HG03108 (cell line): ENCODE measurements around the gene FERMT1.

Experiments
- ATAC-seq: cut with Tn5 transposase; IDR thresholded peaks from one replicate; pipeline ENCODE4 v1.9.1; 2021; ENCODE audit warnings: moderate library complexity; ENCODE audit not compliant: unreplicated experiment

Gene FERMT1, protein sequence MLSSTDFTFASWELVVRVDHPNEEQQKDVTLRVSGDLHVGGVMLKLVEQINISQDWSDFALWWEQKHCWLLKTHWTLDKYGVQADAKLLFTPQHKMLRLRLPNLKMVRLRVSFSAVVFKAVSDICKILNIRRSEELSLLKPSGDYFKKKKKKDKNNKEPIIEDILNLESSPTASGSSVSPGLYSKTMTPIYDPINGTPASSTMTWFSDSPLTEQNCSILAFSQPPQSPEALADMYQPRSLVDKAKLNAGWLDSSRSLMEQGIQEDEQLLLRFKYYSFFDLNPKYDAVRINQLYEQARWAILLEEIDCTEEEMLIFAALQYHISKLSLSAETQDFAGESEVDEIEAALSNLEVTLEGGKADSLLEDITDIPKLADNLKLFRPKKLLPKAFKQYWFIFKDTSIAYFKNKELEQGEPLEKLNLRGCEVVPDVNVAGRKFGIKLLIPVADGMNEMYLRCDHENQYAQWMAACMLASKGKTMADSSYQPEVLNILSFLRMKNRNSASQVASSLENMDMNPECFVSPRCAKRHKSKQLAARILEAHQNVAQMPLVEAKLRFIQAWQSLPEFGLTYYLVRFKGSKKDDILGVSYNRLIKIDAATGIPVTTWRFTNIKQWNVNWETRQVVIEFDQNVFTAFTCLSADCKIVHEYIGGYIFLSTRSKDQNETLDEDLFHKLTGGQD

DNA sequence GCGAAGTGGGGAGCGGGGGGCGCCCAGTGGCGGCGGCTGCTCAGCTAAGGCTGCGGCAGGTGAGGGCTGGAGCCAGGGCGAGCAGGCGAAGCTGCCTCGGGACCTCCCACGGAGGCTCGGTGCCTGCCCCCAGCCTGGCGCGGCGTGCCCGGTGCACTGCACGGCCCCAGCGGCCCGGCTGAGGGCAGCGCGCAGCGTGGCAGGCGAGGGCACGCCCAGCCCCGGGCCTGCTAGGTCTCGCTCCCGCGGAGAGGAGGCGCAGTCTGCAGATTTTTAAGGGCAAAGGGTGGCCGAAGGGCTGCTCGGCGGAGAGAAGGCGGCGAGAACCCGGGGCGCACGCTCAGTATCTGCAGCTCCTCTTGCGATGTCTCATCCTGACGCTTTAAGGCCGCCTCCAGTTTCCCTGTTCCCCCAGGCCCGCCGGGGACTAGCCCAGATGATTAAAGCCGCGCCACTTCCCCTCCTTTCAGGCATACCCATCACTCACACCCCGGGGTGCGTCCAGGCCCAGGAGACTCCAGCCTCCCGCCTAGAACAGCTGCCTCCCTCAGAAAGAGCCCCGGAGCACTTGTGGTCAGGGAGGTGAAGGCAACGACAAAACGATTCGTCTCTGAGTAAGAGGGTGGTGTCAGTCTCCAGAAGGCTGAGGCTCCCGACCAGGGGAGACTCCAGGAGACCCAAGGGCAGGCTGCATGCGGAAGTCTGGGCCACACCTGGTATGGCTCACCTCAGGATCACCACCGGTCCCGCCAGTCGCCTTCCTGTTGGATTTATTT is at the start of gene FERMT1:
TSS of gene FERMT1 (minus strand) at position 158 of the 776 bp plus-strand sequence. CDS start 3,476 bp downstream, outside the sequence.
- ATAC-seq = no peak

DNA sequence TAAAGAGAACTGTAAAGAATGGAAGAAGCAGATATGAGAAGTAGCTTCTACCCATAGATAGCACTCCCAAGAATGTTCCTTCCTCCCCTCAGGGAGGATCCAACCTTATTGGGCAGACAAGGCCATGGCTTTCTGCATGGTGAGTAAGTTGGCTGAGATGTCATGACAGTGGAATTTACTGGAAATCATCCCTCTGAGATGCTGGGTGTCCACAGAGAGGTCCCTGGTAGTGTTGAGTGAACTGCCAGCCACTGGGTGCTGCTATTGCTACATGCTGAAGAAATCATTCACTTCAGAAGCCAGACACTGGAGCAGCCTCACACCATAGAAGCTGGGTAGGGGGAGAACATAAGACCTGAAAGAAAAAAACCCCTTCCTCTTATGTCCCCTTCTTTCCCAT is 46.4 kb upstream of the FERMT1 start:
- no peak for ATAC-seq

DNA sequence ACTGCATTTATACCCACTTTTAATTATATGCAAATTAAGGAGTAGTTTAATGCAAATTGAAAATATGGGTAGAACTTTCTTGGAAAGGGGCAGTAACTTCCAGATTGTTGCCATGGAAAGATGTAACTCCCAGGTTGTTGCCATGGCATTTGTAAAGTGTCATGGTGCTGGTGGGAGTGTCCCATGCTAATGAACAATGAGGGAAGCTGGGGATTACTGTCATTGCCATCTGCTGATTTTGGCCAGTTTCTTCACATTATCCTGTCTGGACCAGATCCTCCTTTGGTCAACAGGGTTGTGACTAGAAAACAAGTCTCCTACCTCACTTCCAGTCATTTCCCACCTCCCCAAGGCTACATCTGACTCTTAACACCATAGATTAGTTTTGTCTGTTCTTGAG is 45.4 kb upstream of the FERMT1 start:
- no peak for ATAC-seq

DNA sequence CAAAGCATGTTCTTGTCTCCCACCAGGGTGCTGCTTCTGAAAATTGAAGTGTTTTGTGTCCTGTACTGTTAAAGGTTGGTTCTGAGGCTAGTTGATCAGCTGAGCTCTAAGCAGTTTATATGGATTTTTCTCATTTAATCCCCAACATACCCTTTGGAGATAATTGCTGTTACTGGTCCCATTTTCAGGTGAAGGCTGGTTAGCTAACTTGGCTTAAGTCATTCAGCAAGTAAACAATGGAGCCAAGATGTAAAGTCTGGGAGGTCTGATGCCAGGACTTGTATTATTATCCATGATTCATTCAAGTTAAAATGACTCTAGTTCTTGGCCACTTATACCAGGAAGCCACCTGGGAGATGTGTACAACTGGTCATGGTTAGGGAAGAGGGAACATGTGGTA is 42.5 kb upstream of the FERMT1 start:
- ATAC-seq = no peak

DNA sequence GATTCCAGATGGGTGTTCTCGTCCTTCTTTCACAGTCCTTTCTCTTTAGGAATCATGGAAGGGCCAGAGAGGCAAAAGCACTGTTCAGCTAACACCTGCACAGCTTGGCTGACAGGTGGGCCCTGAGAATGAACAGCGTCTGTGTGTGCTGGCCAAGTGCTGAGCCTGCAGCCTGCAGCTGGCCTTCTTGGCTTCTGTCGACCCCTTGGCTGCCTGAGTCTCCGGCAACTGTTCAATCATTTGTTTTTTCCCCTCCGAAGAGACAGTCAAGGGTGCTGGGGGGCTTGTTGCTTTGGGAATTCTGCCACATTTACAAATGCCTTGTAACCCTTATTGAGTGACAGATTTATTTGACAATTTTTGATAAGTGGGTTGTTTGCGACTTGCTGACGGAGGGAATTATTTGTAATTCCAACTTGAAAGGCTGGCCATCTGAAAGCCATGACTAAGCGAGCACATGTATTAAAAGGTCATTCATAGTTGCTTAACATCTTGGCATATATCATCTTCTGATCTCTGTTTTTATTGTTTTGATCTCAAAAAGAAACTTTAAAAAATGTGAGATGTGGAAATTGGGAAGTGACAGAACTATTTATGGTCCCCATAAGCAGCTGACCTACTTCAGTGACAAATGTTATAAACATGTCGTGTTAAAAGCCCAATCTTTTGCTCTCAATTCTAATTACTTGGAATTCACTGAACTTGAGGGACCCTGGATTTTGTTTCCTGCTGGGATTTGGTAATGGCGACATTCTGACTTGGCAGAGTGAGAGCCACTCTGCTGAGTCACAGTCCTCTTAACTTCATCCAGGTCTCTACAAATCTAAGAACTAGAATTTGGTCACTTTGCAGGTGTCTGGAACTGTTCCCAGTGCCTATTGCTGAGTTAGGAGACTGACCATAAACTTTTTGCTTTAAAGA is 41.9 kb upstream of the FERMT1 start:
- no peak for ATAC-seq

DNA sequence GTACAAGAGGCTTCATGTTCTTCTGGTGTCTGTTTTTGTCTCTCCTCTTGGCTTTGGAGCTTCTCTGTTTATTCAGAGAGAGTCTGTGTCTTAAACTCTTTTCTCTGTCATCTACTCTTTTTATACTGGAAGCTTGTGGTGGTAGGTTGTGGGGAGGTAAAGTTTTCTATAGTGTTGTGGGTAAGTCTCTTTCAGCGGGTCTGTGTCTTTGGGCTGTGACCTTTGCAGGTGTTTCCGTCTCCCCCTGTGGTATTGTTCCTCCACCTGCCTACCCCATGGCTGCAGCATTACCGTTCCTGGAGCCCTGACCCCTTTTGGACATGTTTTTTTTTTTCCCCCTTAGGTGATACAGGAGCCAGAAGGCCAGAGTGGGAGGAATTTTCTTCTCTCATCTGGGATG is 37.9 kb upstream of the FERMT1 start:
- ATAC-seq = no peak

DNA sequence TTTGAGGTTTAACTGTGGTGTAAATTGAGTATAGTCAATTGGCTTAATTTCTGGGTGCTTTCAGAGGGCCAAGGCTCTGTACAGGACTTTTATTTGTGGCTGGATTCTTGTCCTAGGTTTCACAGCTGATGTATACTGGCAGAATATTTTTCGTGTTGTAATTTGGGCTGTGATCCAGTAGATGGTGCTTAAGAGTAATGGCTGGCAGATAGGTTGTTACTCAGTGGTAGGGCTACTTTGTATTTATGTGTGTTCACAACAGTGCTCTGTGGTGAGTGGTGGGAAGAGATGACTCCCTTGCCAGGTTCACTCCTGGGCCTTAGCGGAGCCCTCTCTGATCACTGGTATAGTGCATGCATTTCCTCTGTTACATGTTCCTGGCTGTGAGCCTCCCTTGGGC is 34.5 kb upstream of the FERMT1 start:
- ATAC-seq = no peak

DNA sequence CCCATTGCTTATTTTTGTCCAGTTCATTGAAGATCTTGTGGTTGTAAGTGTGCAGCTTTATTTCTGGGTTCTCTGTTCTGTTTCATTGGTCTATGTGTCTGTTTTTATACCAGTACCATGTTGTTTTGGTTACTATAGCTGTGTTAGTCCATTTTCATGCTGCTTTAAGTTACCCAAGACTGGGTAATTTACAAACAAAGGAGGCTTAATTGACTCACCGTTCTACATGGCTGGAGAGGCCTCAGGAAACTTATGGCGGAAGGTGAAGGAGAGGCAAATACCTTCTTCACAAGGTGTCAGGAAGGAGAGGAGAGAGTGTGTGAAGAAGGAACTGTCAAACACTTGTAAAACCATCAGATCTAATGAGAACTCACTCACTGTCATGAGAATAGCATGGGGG is 29.9 kb upstream of the FERMT1 start:
- ATAC-seq = no peak

DNA sequence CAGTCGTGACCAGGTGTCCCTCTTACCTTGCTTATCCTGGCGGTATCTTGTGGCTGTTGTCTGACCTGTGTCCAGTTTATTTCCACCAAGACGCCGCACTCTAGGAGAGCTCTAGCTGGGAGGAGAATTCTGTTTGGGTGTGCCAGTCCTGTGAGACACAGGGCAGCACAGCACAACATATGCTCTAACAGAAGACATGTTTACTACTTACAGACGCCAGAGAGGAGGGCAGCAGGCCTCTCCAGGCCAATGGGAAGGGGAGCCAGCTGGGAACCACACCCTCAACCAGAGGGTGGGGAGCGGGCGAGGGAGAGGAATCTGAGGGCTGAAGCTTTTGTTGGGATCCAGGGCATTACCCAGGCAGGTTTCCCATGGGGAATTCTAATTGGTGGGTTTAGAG is 25.2 kb upstream of the FERMT1 start:
- no peak for ATAC-seq

DNA sequence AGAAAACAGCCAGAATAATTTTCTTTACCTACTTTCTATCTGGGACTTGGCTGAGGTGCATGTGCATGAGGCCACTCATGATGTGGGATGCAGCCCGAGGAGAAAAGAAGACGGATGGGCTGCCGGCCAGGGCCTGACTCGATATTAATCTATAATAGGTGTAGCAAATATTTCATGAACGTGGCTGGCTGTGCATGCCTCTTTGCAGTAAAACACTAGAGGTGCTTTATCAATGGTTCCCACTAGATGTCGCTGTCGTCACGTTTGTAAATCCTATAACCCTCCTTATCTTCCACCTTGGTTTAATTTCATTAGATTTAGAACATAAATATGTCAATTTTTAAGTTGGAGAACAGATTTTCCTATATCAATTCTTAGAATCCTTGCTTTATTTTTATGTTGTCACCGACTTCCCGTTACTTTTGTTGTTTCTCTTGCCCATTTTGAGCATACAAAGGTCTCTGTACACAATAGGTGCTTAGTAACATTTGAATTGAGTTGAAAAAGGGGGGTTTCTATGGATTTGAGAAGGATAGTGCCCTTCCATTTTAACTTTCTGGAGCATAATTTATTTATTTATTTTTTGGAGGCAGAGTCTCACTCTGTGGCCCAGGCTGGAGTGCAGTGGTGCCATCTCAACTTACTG is 19.6 kb upstream of the FERMT1 start:
- ATAC-seq = no peak

DNA sequence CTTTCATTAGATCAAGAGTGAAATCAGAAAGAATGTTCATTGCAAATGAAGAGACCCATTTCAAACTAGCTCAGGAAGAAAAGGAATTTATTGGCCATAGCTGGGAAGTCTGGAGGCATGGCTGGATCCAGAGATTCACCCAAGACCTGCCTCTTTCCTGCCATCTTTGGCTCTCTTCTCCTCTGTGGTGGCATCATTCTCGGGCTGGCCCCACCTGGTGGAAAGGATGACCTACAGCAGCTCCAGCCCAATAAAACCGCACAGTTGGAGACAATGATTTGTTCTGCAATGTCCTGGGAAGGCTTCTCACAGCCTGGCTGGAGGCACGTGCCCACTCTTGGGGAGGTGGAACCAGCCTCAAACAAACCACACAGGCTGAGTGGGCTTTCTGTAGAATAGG is 18.1 kb upstream of the FERMT1 start:
- ATAC-seq = no peak

DNA sequence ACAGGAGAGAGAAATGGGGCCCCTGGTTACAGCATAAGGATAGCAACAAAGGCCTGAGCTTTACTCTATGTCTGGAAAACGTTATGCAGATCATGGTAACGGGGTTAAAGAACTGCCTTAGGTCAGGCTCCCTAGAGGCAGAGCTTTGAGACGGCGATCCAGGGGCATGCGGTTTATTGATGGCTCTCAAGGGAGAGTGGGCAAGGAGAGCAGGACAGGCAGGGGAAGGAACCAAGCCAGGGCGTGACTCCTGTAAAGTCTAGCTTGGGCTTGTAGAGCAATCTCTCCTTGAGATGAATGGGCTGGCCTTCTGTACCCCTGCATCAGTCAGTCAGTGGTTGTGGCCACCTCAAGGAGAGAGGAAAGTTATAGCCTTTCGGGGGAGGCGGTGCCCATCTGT is 12.5 kb upstream of the FERMT1 start:
- ATAC-seq = no peak

DNA sequence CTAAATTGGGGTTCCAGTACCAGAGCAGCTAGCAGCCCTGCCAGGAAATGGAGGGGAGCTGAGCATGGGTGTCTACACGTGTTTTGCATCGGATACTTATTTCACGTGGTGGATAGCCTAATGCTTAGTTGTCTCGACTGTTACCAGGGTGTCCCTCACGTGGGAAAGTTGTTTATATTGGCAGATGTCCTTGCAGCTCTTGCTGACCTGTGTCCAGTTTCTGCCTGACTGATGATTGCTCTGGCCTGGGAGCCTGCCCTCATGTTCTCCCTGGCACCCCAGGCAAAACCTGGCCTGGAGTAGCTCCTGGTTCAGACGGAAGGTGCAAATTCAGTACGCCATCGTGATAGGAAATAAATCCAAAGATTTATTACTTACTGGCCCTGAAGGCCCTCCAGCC is 11.8 kb upstream of the FERMT1 start:
- no peak for ATAC-seq

DNA sequence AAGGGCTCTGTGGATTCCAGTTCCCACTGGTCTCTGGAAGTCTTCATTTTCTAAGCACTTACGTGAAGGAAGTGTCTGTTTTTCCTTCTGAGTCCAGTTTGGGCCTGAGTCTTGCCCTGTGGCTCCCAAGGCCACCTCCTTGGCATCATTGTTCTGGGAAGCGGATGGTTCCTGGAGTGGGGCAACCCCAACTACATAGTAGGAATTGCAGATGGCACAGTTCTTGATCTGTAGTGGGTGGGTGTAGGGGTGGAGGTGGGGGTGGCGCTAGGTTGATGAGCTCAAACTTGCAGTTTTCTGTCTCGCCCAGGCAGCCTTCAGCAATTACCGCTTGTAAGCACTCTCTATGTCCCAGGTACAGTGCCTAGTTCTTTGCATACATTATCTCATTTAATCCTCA is 7.2 kb upstream of the FERMT1 start:
- no peak for ATAC-seq

DNA sequence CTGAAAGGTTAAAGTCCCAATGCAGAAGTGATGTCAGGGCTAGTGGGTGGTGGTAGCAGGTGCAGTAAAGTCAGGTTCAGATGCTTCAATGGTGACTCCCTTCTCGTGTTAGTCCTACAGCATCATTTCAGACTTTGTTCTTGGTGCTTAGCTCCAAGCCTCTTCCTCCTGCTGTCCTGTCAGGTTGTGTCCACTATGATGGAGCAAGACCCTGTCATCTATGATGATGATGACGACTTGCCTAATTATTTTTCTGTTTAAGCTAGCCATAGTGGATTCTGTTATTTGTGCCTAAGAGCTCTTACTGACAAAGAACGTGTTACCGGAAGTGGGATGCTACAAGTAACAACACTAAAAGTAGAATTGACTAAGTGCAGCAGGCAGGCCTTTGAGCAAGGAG is 5.0 kb upstream of the FERMT1 start:
- ATAC-seq = no peak

DNA sequence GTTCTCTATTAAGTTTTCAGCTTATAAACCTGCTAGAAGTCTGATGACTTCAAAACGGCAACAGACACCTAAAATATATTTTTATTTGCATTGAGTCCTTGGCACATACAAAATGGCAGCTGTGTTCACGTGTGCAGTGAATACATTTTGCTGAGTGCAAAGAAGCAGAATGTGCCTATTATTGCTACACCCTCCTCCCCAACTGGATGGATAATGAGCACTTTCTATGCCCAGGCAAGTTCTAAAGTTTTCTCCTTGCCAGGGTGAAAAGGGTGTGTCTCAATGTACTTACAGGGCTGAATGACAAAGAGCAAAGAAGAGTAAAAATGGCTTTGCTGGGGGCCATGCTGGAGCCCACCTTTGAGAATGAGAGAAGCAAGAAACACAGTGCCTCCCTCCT is 4.0 kb upstream of the FERMT1 start:
- ATAC-seq = no peak

DNA sequence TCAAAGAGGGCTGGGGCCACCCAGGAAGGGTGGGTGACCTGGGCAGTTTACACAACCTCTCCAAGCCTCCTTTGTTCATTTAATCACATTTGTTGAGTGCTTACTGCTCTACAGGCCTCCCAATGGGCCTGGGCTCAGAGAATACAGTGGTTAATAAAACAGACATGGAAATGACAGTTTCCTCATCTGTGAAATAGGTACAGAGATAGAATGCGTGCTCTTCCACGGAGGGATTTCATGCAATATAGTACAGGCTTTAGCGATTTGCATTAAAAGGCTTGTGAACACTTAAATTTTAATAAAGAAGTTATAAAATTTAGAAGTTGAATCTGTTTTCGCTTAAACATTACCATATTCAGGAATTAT is 802 bp upstream of the FERMT1 start:
- no peak for ATAC-seq

DNA sequence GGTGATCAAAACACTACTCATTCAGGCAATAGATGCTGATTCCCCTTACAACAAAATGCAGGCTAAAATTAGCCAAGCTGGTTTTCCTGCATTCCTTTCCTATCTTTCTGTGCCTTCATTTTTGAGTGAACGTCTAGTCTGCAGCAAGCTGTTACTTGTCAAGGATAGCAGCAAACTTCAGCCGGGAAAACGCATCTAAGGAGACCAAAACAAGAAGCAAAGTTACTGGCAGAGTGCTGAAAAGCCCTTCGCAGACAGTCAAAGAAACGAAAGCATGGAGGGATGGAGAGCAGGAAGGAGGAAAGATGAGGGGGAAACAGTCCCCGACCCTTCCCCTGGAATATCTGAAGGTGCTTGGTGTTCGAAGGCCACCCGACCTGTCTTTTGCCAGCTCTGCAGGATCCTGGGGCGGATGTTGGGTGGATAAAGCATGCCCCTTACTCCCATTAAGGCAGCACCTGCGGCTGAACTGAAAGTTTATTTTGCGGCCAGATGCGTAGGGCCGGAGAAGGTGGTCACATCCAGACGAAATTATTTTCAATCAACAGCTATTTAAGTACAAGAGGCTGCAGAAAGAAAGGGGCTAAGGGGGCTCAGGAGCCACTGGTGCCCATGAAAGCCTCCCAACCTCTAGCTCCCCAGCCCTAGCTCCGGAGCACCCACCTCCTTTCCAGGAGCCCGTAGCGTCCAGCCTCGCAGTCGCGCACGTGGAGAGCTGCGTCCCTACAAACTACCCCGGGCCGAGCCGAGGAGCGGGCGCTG is 538 bp downstream of the FERMT1 start:
- ATAC-seq = no peak

DNA sequence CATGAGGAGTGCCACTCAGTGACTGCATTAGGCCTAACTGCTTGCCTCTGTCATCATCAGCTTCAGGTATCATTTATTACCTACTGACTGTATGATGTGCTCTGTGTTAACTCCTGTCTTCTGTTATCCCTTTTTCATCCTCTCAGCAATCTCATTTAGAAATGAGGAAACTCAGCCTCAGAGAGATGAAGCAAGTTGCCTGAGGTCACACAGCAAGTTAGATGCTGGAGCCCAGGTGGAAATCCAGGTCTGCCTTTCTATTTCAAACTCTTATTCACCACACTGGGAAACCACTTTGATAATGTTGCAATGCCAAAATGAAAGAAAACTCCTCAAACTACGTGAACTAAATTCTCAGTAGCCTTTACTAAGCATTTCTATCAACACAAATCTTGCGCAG is 1.3 kb downstream of the FERMT1 start:
- no peak for ATAC-seq
